KMS-11 (cell line): ENCODE measurements around the gene AMPD1.

ENCODE experiments used
- H2AFZ ChIP-seq: fragments of 200-600 bp; sonication (generic); 2 replicates; pipeline ENCODE4 v1.6.1; 2016; ENCODE audit warnings: antibody characterized with exemption, mixed run types, low read depth
- H3K27ac ChIP-seq: fragments of 200-600 bp; sonication (generic); 2 replicates; pipeline ENCODE4 v1.6.1; 2016; ENCODE audit warnings: mild to moderate bottlenecking, mixed run types
- H3K27me3 ChIP-seq: fragments of 200-600 bp; sonication (generic); 2 replicates; pipeline ENCODE4 v1.6.1; 2017; ENCODE audit warnings: mild to moderate bottlenecking, low read depth, mixed run types, moderate library complexity; ENCODE audit not compliant: insufficient read depth
- H3K36me3 ChIP-seq: fragments of 200-600 bp; sonication (generic); 2 replicates; pipeline ENCODE4 v1.6.1; 2017; ENCODE audit warnings: mild to moderate bottlenecking, mixed run types; ENCODE audit not compliant: insufficient read depth
- H3K4me1 ChIP-seq: fragments of 200-600 bp; sonication (generic); 2 replicates; pipeline ENCODE4 v1.6.1; 2016; ENCODE audit warnings: mild to moderate bottlenecking, low read depth, mixed run types; ENCODE audit not compliant: poor library complexity, severe bottlenecking
- H3K4me2 ChIP-seq: fragments of 200-600 bp; sonication (generic); 2 replicates; pipeline ENCODE4 v1.7.0; 2016; ENCODE audit warnings: mild to moderate bottlenecking, mixed run types
- H3K4me3 ChIP-seq: fragments of 200-600 bp; sonication (generic); IDR thresholded peaks from 2 replicates; pipeline ENCODE4 v1.6.1; 2017; ENCODE audit warnings: low read depth, low read length, mixed read lengths; ENCODE audit not compliant: insufficient read depth
- H3K79me2 ChIP-seq: fragments of 200-600 bp; sonication (generic); 2 replicates; pipeline ENCODE4 v1.6.1; 2016; ENCODE audit warnings: low read depth, mixed run types; ENCODE audit not compliant: insufficient read depth
- H3K9ac ChIP-seq: fragments of 200-600 bp; sonication (generic); 2 replicates; pipeline ENCODE4 v1.6.1; 2016; ENCODE audit warnings: mild to moderate bottlenecking, mixed run types
- H4K20me1 ChIP-seq: fragments of 200-600 bp; sonication (generic); 2 replicates; pipeline ENCODE4 v1.6.1; 2016; ENCODE audit warnings: mild to moderate bottlenecking, mixed run types; ENCODE audit not compliant: insufficient read depth
- CTCF ChIP-seq: fragments of 200-600 bp; sonication (generic); conservative IDR thresholded peaks from 2 replicates; pipeline ENCODE4 v1.6.1; 2017; ENCODE audit warnings: low read depth, mild to moderate bottlenecking, antibody characterized with exemption, low read length, moderate library complexity, mixed read lengths

AMPD1 gene

GRCh38 chr1:114701931-114702330, 6.6 kb upstream of the AMPD1 start:
- no peaks in the 10 kb centered on the region; the same call in 1 of the 2 replicates for H3K79me2 ChIP-seq
- TF ChIP-seq CTCF: no peak
- no peak overlapping the region for H2AFZ ChIP-seq
- peak overlapping the region; percentile 98 for H3K4me2 ChIP-seq
- H4K20me1 ChIP-seq: no peaks in the 10 kb centered on the region
- H3K4me3 ChIP-seq: no peak overlapping the region
- peak overlapping the region; percentile 62 for H3K27ac ChIP-seq
- peak overlapping the region; percentile 14; the same call in 1 of the 2 replicates for H3K9ac ChIP-seq
- H3K36me3 ChIP-seq: no peaks in the 10 kb centered on the region
- no peaks in the 10 kb centered on the region for H3K27me3 ChIP-seq
- H3K4me1 ChIP-seq: peaks cover 100% of the 10 kb centered on the region

- TF ChIP-seq CTCF: no peak
- H4K20me1 ChIP-seq: no peaks in the 10 kb centered on the region
- H3K4me1 ChIP-seq: peaks cover 93% of the 10 kb centered on the region
- H3K4me3 ChIP-seq: no peak overlapping the region
- no peak overlapping the region for H2AFZ ChIP-seq
- H3K36me3 ChIP-seq: no peaks in the 10 kb centered on the region
- no peaks in the 10 kb centered on the region for H3K27me3 ChIP-seq
- H3K4me2 ChIP-seq: no peak overlapping the region
- H3K79me2 ChIP-seq: no peaks in the 10 kb centered on the region; the same call in 1 of the 2 replicates
- no peak overlapping the region for H3K9ac ChIP-seq
- no peak overlapping the region for H3K27ac ChIP-seq
These were observed 4.8 kb upstream of the AMPD1 start for GRCh38 chr1:114700036-114700600.

- H3K27me3 ChIP-seq: no peaks in the 10 kb centered on the region
- no peak overlapping the region for H2AFZ ChIP-seq
- TF ChIP-seq CTCF: no peak
- no peak overlapping the region for H3K4me3 ChIP-seq
- H4K20me1 ChIP-seq: no peaks in the 10 kb centered on the region
- no peak overlapping the region for H3K9ac ChIP-seq
- peak overlapping the region; percentile 91 for H3K27ac ChIP-seq
- H3K79me2 ChIP-seq: no peaks in the 10 kb centered on the region; the same call in 1 of the 2 replicates
- H3K36me3 ChIP-seq: no peaks in the 10 kb centered on the region
- H3K4me2 ChIP-seq: peak overlapping the region; percentile 92; the same call in 1 of the 2 replicates
- H3K4me1 ChIP-seq: peaks cover 92% of the 10 kb centered on the region
These were observed 1.5 kb upstream of the AMPD1 start for GRCh38 chr1:114696810-114697209.

GRCh38 chr1:114694540-114695310, 621 bp downstream of the AMPD1 start:
- Histone ChIP-seq H3K4me1 (peaks cover 92% of the 10 kb centered on the region), H3K4me2 (peak overlapping the region; percentile 92), H3K79me2 (no peaks in the 10 kb centered on the region; the same call in 1 of the 2 replicates), H3K27ac (peak overlapping the region; percentile 91), H3K27me3 (no peaks in the 10 kb centered on the region), H3K4me3 (peak overlapping the region; percentile 22), H3K36me3 (no peaks in the 10 kb centered on the region), H4K20me1 (no peaks in the 10 kb centered on the region), H3K9ac (peak overlapping the region; percentile 51), H2AFZ (no peak overlapping the region)
- no peak for TF ChIP-seq CTCF
